GM18502 (cell line): Measurements from ENCODE around the gene SRCIN1.
"Not testable (repeated sequence)": the region's sequence is repeated elsewhere in the genome, so short reads cannot be mapped to it uniquely, and the experiment has no call there.

Experiments used
- ATAC-seq: cut with Tn5 transposase; IDR thresholded peaks from one replicate; pipeline ENCODE4 v1.9.1; 2021; ENCODE audit warnings: mild to moderate bottlenecking; ENCODE audit not compliant: unreplicated experiment, poor library complexity

Gene SRCIN1

GRCh38 chr17:38530856-38531255, 74.9 kb downstream of the SRCIN1 start:
- ATAC-seq, result not testable (repeated sequence)

GRCh38 chr17:38528141-38528540, 77.6 kb downstream of the SRCIN1 start:
- ATAC-seq, result not testable (repeated sequence)

- not testable (repeated sequence) for ATAC-seq
Measured at GRCh38 chr17:38526526-38526925, 79.2 kb downstream of the SRCIN1 start.

GRCh38 chr17:38512473-38513058, 93.2 kb downstream of the SRCIN1 start:
- no peak for ATAC-seq

- ATAC-seq, result no peak
Measured at GRCh38 chr17:38511150-38512108, 94.3 kb downstream of the SRCIN1 start.

- no peak for ATAC-seq
Measured at GRCh38 chr17:38510421-38511149, 95.2 kb downstream of the SRCIN1 start.

GRCh38 chr17:38509772-38510420, 95.9 kb downstream of the SRCIN1 start:
- ATAC-seq, result no peak

GRCh38 chr17:38508954-38509771, 96.6 kb downstream of the SRCIN1 start:
- ATAC-seq, result no peak

- no peak for ATAC-seq
Measured at GRCh38 chr17:38508570-38508950, 97.2 kb downstream of the SRCIN1 start.

GRCh38 chr17:38507921-38508569, 97.7 kb downstream of the SRCIN1 start:
- ATAC-seq, result no peak

- no peak for ATAC-seq
Measured at GRCh38 chr17:38507436-38507835, 98.3 kb downstream of the SRCIN1 start.

GRCh38 chr17:38504216-38504615, 101.5 kb downstream of the SRCIN1 start:
- no peak for ATAC-seq

- ATAC-seq, result not testable (repeated sequence)
Measured at GRCh38 chr17:38503286-38503913, 102.4 kb downstream of the SRCIN1 start.

- ATAC-seq, result not testable (repeated sequence)
Measured at GRCh38 chr17:38501718-38502117, 104.0 kb downstream of the SRCIN1 start.

- not testable (repeated sequence) for ATAC-seq
Measured at GRCh38 chr17:38499230-38499629, 106.5 kb downstream of the SRCIN1 start.

GRCh38 chr17:38498353-38498752, 107.4 kb downstream of the SRCIN1 start:
- ATAC-seq, result no peak

- not testable (repeated sequence) for ATAC-seq
Measured at GRCh38 chr17:38497656-38498055, 108.1 kb downstream of the SRCIN1 start.

- not testable (repeated sequence) for ATAC-seq
Measured at GRCh38 chr17:38494152-38494551, 111.6 kb downstream of the SRCIN1 start.
